A549 (cell line): ENCODE results near the gene DAW1. TPM values are rescaled to one million over a fixed set of nuclear protein-coding genes. Genes with fewer than 3 reads are reported as not detected.
"Not testable (repeated sequence)": the region's sequence is repeated elsewhere in the genome, so short reads cannot be mapped to it uniquely, and the experiment has no call there.

Source experiments
- ATAC-seq, 2 experiments: fragments of 200-7000 bp in 1 of 2; fragments of >200 bp in 1 of 2; cut with Nextera tagmentation in 1 of 2; cut with Tn5 transposase in 1 of 2; 3 replicates each; pipeline versions ENCODE4 v1.8.0 to v1.9.1; 2018 to 2020; ENCODE audit warnings: mild to moderate bottlenecking in 1 of 2, moderate library complexity in 1 of 2
- CTCF ChIA-PET: fragments of 300-600 bp; sonication (Branson Sonifier 250); formaldehyde crosslinking; extraction: SDS; loops from one replicate; lab custom pipeline; 2021; ENCODE audit warnings: antibody characterized with exemption, inconsistent platforms; lab: Yijun Ruan, JAX
- POLR2A ChIA-PET: fragments of 350-600 bp; formaldehyde crosslinking; extraction: SDS; loops from one replicate; lab custom pipeline; 2021; ENCODE audit warnings: antibody characterized with exemption, inconsistent platforms; lab: Yijun Ruan, JAX
- DNase-seq, 2 experiments: peaks; one replicate each; pipeline versions ENCODE4 v3.0.0 to v3.0.0-alpha.2; 2011 to 2016; ENCODE audit warnings: low read depth in 1 of 2, low spot score in 1 of 2
- FAIRE-seq: peaks from 2 replicates; lab custom pipeline; 2011; peaks lifted over from hg19 to GRCh38; lab: Jason Lieb, UNC
- H3K27ac ChIP-seq, 2 experiments: fragments of >200 bp; sonication (Bioruptor Twin); formaldehyde crosslinking; 3 replicates each; pipeline ENCODE4 v1.5.1; 2016 to 2017
- H3K4me1 ChIP-seq: fragments of >200 bp; sonication (Bioruptor Twin); formaldehyde crosslinking; 3 replicates; pipeline ENCODE4 v1.6.1; 2016
- H3K4me2 ChIP-seq: fragments of >200 bp; sonication (Bioruptor Twin); formaldehyde crosslinking; 3 replicates; pipeline ENCODE4 v1.6.1; 2016
- H3K4me3 ChIP-seq: fragments of >200 bp; sonication (Bioruptor Twin); formaldehyde crosslinking; 3 replicates; pipeline ENCODE4 v1.5.1; 2016
- H3K9me3 ChIP-seq: fragments of >200 bp; sonication (Bioruptor Twin); formaldehyde crosslinking; 3 replicates; pipeline ENCODE4 v1.6.1; 2016
- CEBPB ChIP-seq, 2 experiments: fragments of >200 bp in 1 of 2; sonication (Bioruptor Twin) in 1 of 2; formaldehyde crosslinking in 1 of 2; IDR thresholded peaks; 2 replicates each; pipeline ENCODE4 v1.6.1; 2012 to 2016
- E2F6 ChIP-seq: IDR thresholded peaks from 2 replicates; pipeline ENCODE4 v1.6.1; 2012; ENCODE audit warnings: low read depth, borderline replicate concordance
- ELK1 ChIP-seq: fragments of 150-350 bp; IDR thresholded peaks from 2 replicates; pipeline ENCODE4 v1.6.1; 2014; ENCODE audit warnings: low read depth, mild to moderate bottlenecking, low read length
- FOSL2 ChIP-seq, 2 experiments: fragments of 450-650 bp in 1 of 2; fragments of >200 bp in 1 of 2; sonication (Bioruptor Twin) in 1 of 2; formaldehyde crosslinking; IDR thresholded peaks; 2 replicates each; pipeline versions ENCODE4 v1.5.0 to v1.6.1; 2016 to 2020; ENCODE audit warnings: mild to moderate bottlenecking in 1 of 2, moderate library complexity in 1 of 2
- GATA3 ChIP-seq: IDR thresholded peaks from 2 replicates; pipeline ENCODE4 v1.6.1; 2012; ENCODE audit warnings: borderline replicate concordance
- HDAC2 ChIP-seq: fragments of 200-600 bp; sonication (generic); IDR thresholded peaks from 2 replicates; pipeline ENCODE4 v1.6.1; 2016
- HMGXB4 ChIP-seq: fragments of 250-450 bp; sonication (Bioruptor Pico); IDR thresholded peaks from 2 replicates; pipeline ENCODE4 v1.5.0; 2021; ENCODE audit warnings: mild to moderate bottlenecking, moderate library complexity, borderline replicate concordance
- HOXB13 ChIP-seq: fragments of 250-450 bp; sonication (Bioruptor Pico); IDR thresholded peaks from 2 replicates; pipeline ENCODE4 v1.5.0; 2020; ENCODE audit warnings: low read depth, mild to moderate bottlenecking, moderate library complexity
- HOXB5 ChIP-seq: fragments of 250-450 bp; sonication (Bioruptor Pico); IDR thresholded peaks from 2 replicates; pipeline ENCODE4 v1.5.0; 2020; ENCODE audit warnings: mild to moderate bottlenecking, moderate library complexity
- KDM1A ChIP-seq: fragments of 200-600 bp; sonication (generic); IDR thresholded peaks from 2 replicates; pipeline ENCODE4 v1.6.1; 2016; ENCODE audit warnings: low read depth, mild to moderate bottlenecking
- KDM5A ChIP-seq: fragments of 200-600 bp; sonication (generic); IDR thresholded peaks from 2 replicates; pipeline ENCODE4 v1.6.1; 2016; ENCODE audit warnings: antibody characterized with exemption, mild to moderate bottlenecking
- NR3C1 ChIP-seq: fragments of >200 bp; sonication (Bioruptor Twin); formaldehyde crosslinking; IDR thresholded peaks from 3 replicates; pipeline ENCODE4 v1.6.1; 2017
- POLR2AphosphoS2 ChIP-seq: conservative IDR thresholded peaks from 2 replicates; pipeline ENCODE4 v1.6.1; 2012; ENCODE audit warnings: low read length, improper control_type of control experiment, inconsistent platforms
- RCOR1 ChIP-seq: fragments of 150-350 bp; IDR thresholded peaks from 2 replicates; pipeline ENCODE4 v1.6.1; 2014; ENCODE audit warnings: antibody characterized with exemption, low read length, low read depth
- REST ChIP-seq: fragments of 200-600 bp; sonication (generic); IDR thresholded peaks from 2 replicates; pipeline ENCODE4 v1.6.1; 2016; ENCODE audit warnings: antibody characterized with exemption, mild to moderate bottlenecking, moderate library complexity
- RFX5 ChIP-seq: fragments of 450-650 bp; IDR thresholded peaks from 2 replicates; pipeline ENCODE4 v1.7.1; 2014; ENCODE audit warnings: antibody characterized with exemption, mild to moderate bottlenecking, moderate library complexity
- WGBS: methylation state at CpG from one replicate; pipeline ENCODE4 v1.1.6; 2017; ENCODE audit errors: missing lambda C conversion rate; 5-methylcytosine and 5-hydroxymethylcytosine counted together
- polyA plus RNA-seq, 4 experiments: library from polyadenylated mRNA; depleted of rRNA in 3 of 4; stranded (reverse); fragments of >200 nt; fragmentation: RNase III in 1 of 4; extraction: RNeasy Plus Mini Kit Qiagen cat#74134 plus additional on column Dnase treatment in 1 of 4; gene quantifications; 2 replicates in 3 of 4; 3 replicates in 1 of 4; pipeline ENCODE4 v1.2.3, GENCODE V29; 2011 to 2017
- TF ChIP-seq, protein P1 (sequence below): fragments of >200 bp; sonication (Bioruptor Twin); formaldehyde crosslinking; IDR thresholded peaks from 2 replicates; pipeline ENCODE4 v1.6.1; 2016
- TF ChIP-seq, protein P2 (sequence below): fragments of >200 bp; sonication (Bioruptor Twin); formaldehyde crosslinking; IDR thresholded peaks from 3 replicates; pipeline ENCODE4 v1.5.1; 2016

The DAW1 gene
- polyA plus RNA-seq, 2 of the 4 experiments (the other 2 are of a cell fraction): 1.1 to 2.7 TPM

GRCh38 chr2:227834916-227835650 lies 36.3 kb upstream of the DAW1 start:
- TF ChIP-seq RFX5 (no peak), RCOR1 (no peak), ELK1 (no peak), POLR2AphosphoS2 (no peak), NR3C1 (no peak), CEBPB (IDR thresholded peaks at IDR 0.05) (no peak), HOXB13 (no peak), HMGXB4 (CRISPR knock-in tag) (no peak), FOSL2 (IDR thresholded peaks at IDR 0.05) (no peak), FOSL2 (CRISPR knock-in tag; IDR thresholded peaks at IDR 0.05) (no peak), KDM1A (no peak), HDAC2 (no peak), KDM5A (no peak)
- TF ChIP-seq, protein P1, sequence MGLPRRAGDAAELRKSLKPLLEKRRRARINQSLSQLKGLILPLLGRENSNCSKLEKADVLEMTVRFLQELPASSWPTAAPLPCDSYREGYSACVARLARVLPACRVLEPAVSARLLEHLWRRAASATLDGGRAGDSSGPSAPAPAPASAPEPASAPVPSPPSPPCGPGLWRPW: no peak
- no peak for ATAC-seq
- Histone ChIP-seq H3K27ac (no peak overlapping the region), H3K9me3 (no peaks in the 10 kb centered on the region), H3K4me2 (no peak overlapping the region), H3K4me1 (peaks cover 8% of the 10 kb centered on the region; the same call in 2 of the 3 replicates), H3K4me3 (no peak overlapping the region)
- ChIA-PET POLR2A (interaction anchor here (0.6 kb wide), 1 partner anchor 16 kb away, joined by 3 read pairs; no protein-coding TSS in a partner anchor), CTCF (interaction anchor here (1.0 to 1.6 kb wide), 3 partner anchors 11 to 28 kb away, joined by 3 to 8 read pairs (median 4); no protein-coding TSS in a partner anchor)
- FAIRE-seq: no peak
- no peak for DNase-seq
- WGBS: 89% methylated on average over 5 of the region's 5 CpGs

GRCh38 chr2:227839339-227840129 lies 31.9 kb upstream of the DAW1 start:
- DNase-seq (peak in 1 of 2 experiments; percentile 73), ATAC-seq (peak in 1 of 2 experiments; percentile 76; a peak in 3 of 6 replicates)
- Histone ChIP-seq H3K27ac (peak overlapping the region; percentile 42 to 73; a peak in 4 of 6 replicates), H3K4me2 (peak overlapping the region; percentile 20; the same call in 1 of the 3 replicates)
- 33% methylated on average over 5 of the region's 7 CpGs for WGBS
- H3K9me3 ChIP-seq, FAIRE-seq, H3K4me3 ChIP-seq, POLR2A ChIA-PET, H3K4me1 ChIP-seq: not testable (repeated sequence)
- CTCF ChIA-PET: interaction anchor here (1.0 kb wide), 1 partner anchor 74 kb away, joined by 3 read pairs; no protein-coding TSS in a partner anchor

- DNase-seq (no peak), ATAC-seq (no peak), FAIRE-seq (no peak)
- ChIA-PET CTCF (interaction anchor here (0.7 to 1.3 kb wide), 2 partner anchors 12 to 44 kb away, joined by 3 to 4 read pairs; no protein-coding TSS in a partner anchor), POLR2A (no interaction called here)
- WGBS: 89% methylated on average over 1 of the region's 1 CpG
- peak overlapping the region in 1 of 2 experiments; percentile 12; a peak in 1 of 6 replicates for H3K27ac ChIP-seq
- no peak overlapping the region for H3K4me2 ChIP-seq
- H3K4me3 ChIP-seq: no peak overlapping the region
- peaks cover 10% of the 10 kb centered on the region; the same call in 2 of the 3 replicates for H3K4me1 ChIP-seq
- H3K9me3 ChIP-seq: no peaks in the 10 kb centered on the region
- TF ChIP-seq HDAC2 (no peak), HOXB5 (no peak), REST (no peak), E2F6 (no peak), GATA3 (no peak), RCOR1 (no peak)
- TF ChIP-seq, protein P2, sequence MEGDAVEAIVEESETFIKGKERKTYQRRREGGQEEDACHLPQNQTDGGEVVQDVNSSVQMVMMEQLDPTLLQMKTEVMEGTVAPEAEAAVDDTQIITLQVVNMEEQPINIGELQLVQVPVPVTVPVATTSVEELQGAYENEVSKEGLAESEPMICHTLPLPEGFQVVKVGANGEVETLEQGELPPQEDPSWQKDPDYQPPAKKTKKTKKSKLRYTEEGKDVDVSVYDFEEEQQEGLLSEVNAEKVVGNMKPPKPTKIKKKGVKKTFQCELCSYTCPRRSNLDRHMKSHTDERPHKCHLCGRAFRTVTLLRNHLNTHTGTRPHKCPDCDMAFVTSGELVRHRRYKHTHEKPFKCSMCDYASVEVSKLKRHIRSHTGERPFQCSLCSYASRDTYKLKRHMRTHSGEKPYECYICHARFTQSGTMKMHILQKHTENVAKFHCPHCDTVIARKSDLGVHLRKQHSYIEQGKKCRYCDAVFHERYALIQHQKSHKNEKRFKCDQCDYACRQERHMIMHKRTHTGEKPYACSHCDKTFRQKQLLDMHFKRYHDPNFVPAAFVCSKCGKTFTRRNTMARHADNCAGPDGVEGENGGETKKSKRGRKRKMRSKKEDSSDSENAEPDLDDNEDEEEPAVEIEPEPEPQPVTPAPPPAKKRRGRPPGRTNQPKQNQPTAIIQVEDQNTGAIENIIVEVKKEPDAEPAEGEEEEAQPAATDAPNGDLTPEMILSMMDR: no peak
These were observed 24.6 kb upstream of the DAW1 start for GRCh38 chr2:227846831-227847230.
